Peyer's patch (tissue), 4 donors: ENCODE results near the gene DDX27. TPM values are rescaled to one million over a fixed set of nuclear protein-coding genes. Genes with fewer than 3 reads are reported as not detected.

ENCODE experiments used
- DNase-seq, 3 donors: peaks; one replicate each; pipeline ENCODE4 v3.0.0-alpha.2; 2017 to 2019
- H3K27ac ChIP-seq, 4 donors: fragments of 200-600 bp; sonication (generic); one replicate each; pipeline ENCODE4 v1.5.1; 2016 to 2019
- H3K27me3 ChIP-seq, 2 donors: fragments of 200-600 bp; sonication (generic); one replicate each; pipeline ENCODE4 v1.5.1; 2019
- H3K36me3 ChIP-seq, 3 donors: fragments of 200-600 bp; sonication (generic); one replicate each; pipeline ENCODE4 v1.5.1; 2016 to 2019
- H3K4me1 ChIP-seq, 4 donors: fragments of 200-600 bp; sonication (generic); one replicate each; pipeline ENCODE4 v1.5.1; 2016 to 2019
- H3K4me3 ChIP-seq, 4 donors: fragments of 200-600 bp; sonication (generic); 1 replicate in 3 of 4; 2 replicates in 1 of 4; pipeline ENCODE4 v1.5.1; 2016 to 2019; ENCODE audit warnings: mild to moderate bottlenecking in 1 of 4
- H3K9me3 ChIP-seq, 4 donors: fragments of 200-600 bp; sonication (generic); one replicate each; pipeline ENCODE4 v1.5.1; 2016 to 2019; ENCODE audit warnings: mild to moderate bottlenecking in 1 of 4
- CTCF ChIP-seq, 6 experiments: fragments of 450-650 bp in 4 of 6; fragments of 200-600 bp in 2 of 6; sonication (generic) in 1 of 6; IDR thresholded peaks; one replicate each; pipeline ENCODE4 v1.5.1; 2017 to 2019; ENCODE audit warnings: antibody characterized with exemption in 6 of 6, mild to moderate bottlenecking in 3 of 6, moderate library complexity in 1 of 6
- POLR2A ChIP-seq, 2 donors: fragments of 450-650 bp; IDR thresholded peaks; one replicate each; pipeline ENCODE4 v1.5.1; 2017; ENCODE audit warnings: antibody characterized with exemption in 2 of 2, mild to moderate bottlenecking in 2 of 2, moderate library complexity in 2 of 2
- total RNA-seq, 4 donors: library from RNA; depleted of rRNA; stranded (reverse); fragments of >200 nt; gene quantifications; one replicate each; pipeline ENCODE4 v1.1.0, GENCODE V29; 2016

DDX27 gene
- total RNA-seq, 4 donors from 2014 or later: 23.1 to 81.7 (median 39.2) TPM

- H3K27ac ChIP-seq: no peak overlapping the region
These were observed 12.3 kb downstream of the DDX27 start for GRCh38 chr20:49231471-49231870.

GRCh38 chr20:49233226-49233625, 14.0 kb downstream of the DDX27 start:
- no peaks in the 10 kb centered on the region for H3K27me3 ChIP-seq
- H3K4me1 ChIP-seq: peaks cover 0 to 17% (median 4%) of the 10 kb centered on the region in 4 donors
- TF ChIP-seq POLR2A (IDR thresholded peaks at IDR 0.05): no peak
- TF ChIP-seq CTCF (IDR thresholded peaks at IDR 0.05): no peak
- peaks cover 0 to 84% (median 4%) of the 10 kb centered on the region in 3 donors for H3K36me3 ChIP-seq
- no peaks in the 10 kb centered on the region for H3K9me3 ChIP-seq
- no peak for DNase-seq
- no peak overlapping the region for H3K27ac ChIP-seq
- no peak overlapping the region for H3K4me3 ChIP-seq

More at GRCh38 chr20:49231471-49231870, 12.3 kb downstream of the DDX27 start:
- Histone ChIP-seq H3K36me3 (peaks cover 0 to 88% (median 4%) of the 10 kb centered on the region in 3 donors), H3K27me3 (no peaks in the 10 kb centered on the region), H3K9me3 (no peaks in the 10 kb centered on the region), H3K4me3 (no peak overlapping the region), H3K4me1 (peaks cover 0 to 17% (median 4%) of the 10 kb centered on the region in 4 donors)
- DNase-seq: no peak
- TF ChIP-seq CTCF (IDR thresholded peaks at IDR 0.05): no peak
- TF ChIP-seq POLR2A (IDR thresholded peaks at IDR 0.05): no peak

GRCh38 chr20:49234831-49235230, 15.6 kb downstream of the DDX27 start:
- DNase-seq: no peak
- no peak overlapping the region for H3K27ac ChIP-seq
- peaks cover 0 to 14% (median 4%) of the 10 kb centered on the region in 4 donors for H3K4me1 ChIP-seq
- peaks cover 0 to 87% (median 4%) of the 10 kb centered on the region in 3 donors for H3K36me3 ChIP-seq
- TF ChIP-seq POLR2A (IDR thresholded peaks at IDR 0.05) (no peak), CTCF (IDR thresholded peaks at IDR 0.05) (no peak)
- no peak overlapping the region for H3K4me3 ChIP-seq
- no peaks in the 10 kb centered on the region for H3K9me3 ChIP-seq
- H3K27me3 ChIP-seq: no peaks in the 10 kb centered on the region

- Histone ChIP-seq H3K4me3 (no peak overlapping the region), H3K4me1 (no peaks in the 10 kb centered on the region), H3K27me3 (no peaks in the 10 kb centered on the region), H3K9me3 (no peaks in the 10 kb centered on the region), H3K36me3 (peaks cover 0 to 87% (median 4%) of the 10 kb centered on the region in 3 donors), H3K27ac (no peak overlapping the region)
- no peak for TF ChIP-seq POLR2A (IDR thresholded peaks at IDR 0.05)
- TF ChIP-seq CTCF (IDR thresholded peaks at IDR 0.05): no peak
- DNase-seq: no peak
These were observed 17.1 kb downstream of the DDX27 start for GRCh38 chr20:49236301-49236700.

GRCh38 chr20:49237531-49237930, 18.3 kb downstream of the DDX27 start:
- no peaks in the 10 kb centered on the region for H3K4me1 ChIP-seq
- peaks cover 0 to 88% (median 0%) of the 10 kb centered on the region in 3 donors for H3K36me3 ChIP-seq
- no peaks in the 10 kb centered on the region for H3K27me3 ChIP-seq
- H3K27ac ChIP-seq: peak overlapping the region in 3 of 4 donors; percentile 48 to 63 (median 56)
- no peak overlapping the region for H3K4me3 ChIP-seq
- TF ChIP-seq CTCF (IDR thresholded peaks at IDR 0.05) (no peak), POLR2A (IDR thresholded peaks at IDR 0.05) (no peak)
- DNase-seq: peak in 2 of 3 donors; percentile 70 to 81
- no peaks in the 10 kb centered on the region for H3K9me3 ChIP-seq
